Activated effector memory CD4-positive, alpha-beta T cell treated with anti-CD3 and anti-CD28 coated beads, Interleukin-2, amount 50 U/mL, for 16 hours (primary cell): Measurements from ENCODE around the gene PXT1.
"Not testable (repeated sequence)": the region's sequence is repeated elsewhere in the genome, so short reads cannot be mapped to it uniquely, and the experiment has no call there.

Source experiments
- DNase-seq: peaks from one replicate; pipeline ENCODE4 v3.0.0-alpha.2; 2020

Gene PXT1

DNA sequence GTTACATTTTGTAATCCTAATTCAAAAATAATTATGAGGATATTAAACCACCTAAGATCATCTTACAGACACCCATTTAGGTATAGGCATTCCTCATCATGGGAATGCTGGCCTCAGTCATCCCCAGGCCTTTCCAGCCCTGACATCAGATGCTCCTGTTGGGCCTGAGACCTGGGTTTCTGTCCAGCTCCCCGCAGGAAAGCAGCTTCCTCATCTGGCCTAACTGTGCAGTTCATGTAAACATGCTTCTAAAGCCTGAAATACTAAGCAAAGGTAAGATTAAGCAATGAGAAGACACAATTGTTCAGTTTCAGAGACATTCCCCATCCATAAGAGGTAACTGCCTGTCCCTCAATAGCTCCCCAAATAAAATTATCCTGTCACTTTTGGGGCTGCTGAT, 74.2 kb downstream of the PXT1 start:
- DNase-seq = no peak

DNA sequence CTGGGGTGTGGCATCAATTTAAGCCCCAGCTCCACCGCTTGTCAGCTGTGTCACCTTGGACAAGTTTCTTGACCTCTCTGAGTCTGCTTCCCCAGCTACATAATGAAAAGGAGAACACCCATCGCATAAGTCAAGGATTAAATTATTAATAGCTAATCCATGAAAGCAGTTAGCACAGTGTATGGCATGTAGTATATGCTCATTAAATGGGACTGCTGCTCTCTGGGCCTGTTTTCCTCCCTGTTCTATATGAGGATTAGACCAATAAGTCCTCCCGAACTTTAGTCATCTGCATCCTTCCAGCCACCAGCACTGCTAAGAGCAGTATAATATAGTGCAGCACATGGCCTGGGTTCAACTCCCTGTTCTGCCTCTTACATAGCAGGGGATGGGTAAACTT, 74.9 kb downstream of the PXT1 start:
- DNase-seq = no peak

DNA sequence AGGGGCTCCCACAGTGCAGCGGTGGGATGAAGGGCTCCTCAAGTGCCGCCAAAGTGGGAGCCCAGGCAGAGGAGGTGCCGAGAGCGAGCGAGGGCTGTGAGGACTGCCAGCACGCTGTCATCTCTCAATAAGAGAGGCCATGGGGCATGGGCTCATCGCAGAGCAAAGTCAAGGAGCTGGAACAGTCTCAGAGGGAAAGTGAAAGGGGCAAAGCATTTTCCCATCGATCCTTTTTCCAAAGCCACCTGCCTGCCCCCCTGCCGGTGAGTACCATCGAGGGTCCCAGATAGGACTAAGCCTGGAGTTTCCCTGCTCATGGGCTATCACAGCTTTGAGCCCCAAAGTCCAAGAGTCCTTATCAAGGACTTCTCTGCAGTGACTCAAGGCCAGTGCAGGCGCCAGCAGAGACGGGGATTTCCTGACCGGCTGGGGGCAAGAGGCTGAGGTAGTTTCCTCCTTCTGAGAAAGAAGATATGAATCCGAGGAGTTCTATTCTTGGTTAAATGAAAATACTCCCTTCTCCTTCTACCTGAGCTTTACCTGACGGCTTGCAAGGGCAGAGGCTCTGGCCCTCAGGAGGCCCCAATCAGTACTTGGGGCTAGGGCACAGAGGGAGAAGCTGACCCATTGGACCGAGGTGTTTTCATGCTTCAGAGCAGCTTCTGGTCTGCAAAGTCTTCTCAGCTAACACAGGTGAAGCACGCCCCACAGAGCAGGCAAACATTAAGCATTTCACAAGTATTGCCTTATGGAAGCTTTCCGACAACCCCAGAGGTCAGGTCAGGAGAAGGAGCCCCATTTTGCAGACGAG, 77.8 kb downstream of the PXT1 start:
- peak; percentile 71 for DNase-seq

DNA sequence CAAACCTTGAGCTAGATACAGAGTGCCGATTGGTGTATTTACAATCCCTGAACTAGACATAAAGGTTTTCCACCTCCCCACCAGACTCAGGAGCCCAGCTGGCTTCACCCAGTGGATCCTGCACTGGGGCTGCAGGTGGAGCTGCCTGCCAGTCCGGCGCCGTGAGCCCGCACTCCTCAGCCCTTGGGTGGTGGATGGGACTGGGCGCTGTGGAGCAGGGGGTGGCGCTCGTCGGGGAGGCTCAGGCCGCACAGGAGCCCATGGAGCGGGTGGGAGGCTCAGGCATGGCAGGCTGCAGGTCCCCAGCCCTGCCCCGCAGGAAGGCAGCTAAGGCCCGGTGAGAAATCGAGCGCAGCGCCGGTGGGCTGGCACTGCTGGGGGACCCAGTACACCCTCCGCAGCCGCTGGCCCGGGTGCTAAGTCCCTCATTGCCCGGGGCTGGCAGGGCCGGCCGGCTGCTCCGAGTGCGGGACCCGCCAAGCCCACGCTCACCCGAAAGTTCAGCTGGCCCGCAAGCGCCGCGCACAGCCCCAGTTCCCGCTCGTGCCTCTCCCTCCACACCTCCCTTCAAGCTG, 78.5 kb downstream of the PXT1 start:
- DNase-seq = not testable (repeated sequence)

DNA sequence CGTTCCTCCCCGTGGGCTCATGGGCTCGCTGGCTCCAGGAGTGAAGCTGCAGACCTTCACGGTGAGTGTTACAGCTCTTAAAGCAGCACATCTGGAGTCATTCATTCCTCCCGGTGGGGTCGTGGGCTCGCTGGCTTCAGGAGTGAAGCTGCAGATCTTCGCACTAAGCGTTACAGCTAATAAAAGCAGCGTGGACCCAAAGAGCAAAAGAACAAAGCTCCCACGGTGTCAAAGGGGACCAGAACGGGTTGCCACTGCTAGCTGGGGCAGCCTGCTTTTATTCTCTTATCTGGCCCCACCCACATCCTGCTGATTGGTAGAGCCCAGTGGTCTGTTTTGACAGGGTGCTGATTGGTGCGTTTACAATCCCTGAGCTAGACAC, 79.3 kb downstream of the PXT1 start:
- DNase-seq = not testable (repeated sequence)

- DNase-seq = no peak
Measured at GRCh38 chr6:36362551-36363370, 79.9 kb downstream of the PXT1 start.

DNA sequence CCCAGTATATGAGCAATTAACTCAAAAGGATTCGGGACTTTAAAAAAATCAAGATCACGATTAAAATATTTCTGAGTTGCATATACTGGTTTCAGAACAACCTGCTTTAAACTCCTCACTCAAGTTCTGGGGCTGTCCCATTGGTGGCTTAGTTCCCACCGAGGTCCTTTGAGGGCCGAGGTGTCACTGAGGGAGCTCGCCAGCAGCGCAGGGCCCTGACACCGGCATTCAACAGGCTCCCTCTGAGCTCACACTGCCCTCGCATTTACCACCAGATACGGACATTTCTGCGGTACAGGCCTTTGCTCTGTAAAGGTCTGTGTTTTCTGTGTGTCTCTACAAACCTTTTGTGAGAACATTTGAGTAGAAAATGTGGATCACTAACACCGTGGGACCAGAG, 81.6 kb downstream of the PXT1 start:
- no peak for DNase-seq

GRCh38 chr6:36360241-36361054, 82.2 kb downstream of the PXT1 start:
- peak; percentile 85 for DNase-seq

DNA sequence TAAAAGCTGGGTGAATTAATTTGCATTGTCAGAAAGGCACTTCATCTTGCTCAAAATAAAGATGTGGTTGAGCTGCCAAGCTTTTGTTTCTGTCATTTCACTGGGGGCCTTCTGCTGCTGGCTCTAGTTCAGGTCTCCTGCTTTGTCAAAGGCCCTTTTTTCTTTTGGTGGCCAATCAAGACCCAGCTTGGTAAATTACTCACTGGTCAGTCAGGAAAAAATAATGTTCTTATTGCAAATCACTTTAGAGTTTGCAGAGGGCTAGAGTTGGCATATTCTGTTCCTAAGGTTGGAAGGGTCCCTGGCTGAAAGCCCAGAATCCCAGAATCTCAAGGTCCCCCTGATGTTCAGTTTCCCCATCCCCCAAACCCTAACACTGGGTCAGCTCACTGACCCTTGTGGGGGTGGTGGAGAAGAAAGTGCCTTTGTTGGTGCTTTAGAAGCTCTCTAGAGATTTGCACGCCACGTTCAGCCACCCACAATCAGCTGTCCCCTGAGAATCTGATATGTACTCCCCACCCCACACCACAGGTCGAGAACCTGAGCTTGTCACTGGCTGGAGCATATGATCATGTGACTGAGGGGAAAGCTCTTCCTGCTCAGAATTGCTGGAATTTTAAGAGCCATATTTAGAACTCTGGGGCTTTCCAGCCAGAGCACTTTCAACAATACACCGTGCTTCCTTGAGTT, 84.3 kb downstream of the PXT1 start:
- no peak for DNase-seq

DNA sequence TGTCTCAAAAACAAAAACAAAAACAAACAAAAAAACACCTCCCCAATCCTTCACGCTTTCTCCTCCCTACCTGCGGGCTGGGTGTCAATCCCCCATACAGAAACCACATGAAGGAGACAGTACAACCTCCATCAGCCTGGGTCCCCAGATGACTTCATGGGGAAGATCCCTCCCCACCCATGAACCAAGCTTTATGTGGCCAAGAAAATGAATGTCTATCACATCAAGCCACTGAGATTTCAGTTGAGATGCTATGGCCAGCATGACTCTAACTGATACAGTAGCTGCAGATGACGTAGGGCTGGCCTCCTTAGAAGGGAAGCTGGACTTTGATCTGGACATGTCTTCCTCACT, 84.8 kb downstream of the PXT1 start:
- no peak for DNase-seq

- no peak for DNase-seq
Measured at GRCh38 chr6:36355819-36356218, 86.8 kb downstream of the PXT1 start.

- DNase-seq = no peak
Measured at GRCh38 chr6:36353411-36353915, 89.2 kb downstream of the PXT1 start.

DNA sequence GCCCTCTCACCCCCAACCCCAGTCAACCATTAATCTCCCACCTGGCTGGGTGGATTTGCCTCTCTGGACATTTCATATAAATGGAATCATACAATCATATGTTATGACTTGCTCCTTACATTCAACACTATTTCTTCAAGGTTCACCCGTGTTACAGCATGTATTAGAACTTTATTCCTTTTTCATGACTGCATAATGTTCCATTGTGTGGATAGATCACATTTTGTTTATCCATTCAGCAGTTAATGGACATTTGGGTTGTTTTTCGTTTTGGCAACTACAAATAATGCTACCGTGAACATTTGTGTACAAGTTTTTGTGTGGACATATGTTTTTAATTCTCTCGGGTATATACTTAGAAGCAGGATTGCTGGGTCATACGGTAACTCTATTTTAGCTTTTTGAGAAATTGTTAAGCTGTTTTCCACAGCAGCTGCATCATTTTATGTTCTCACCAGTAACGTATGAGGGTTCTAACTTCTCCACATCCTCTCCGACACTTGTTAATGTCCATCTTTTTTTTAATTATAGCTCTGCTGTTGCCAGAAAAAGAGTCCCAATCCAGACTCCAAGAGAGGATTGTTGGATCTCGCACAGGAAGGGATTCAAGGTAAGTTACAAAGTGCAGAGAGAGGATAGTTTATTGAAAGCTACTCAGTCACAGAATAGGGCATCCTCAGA, 90.0 kb downstream of the PXT1 start:
- no peak for DNase-seq

GRCh38 chr6:36350681-36351571, 91.7 kb downstream of the PXT1 start:
- no peak for DNase-seq

DNA sequence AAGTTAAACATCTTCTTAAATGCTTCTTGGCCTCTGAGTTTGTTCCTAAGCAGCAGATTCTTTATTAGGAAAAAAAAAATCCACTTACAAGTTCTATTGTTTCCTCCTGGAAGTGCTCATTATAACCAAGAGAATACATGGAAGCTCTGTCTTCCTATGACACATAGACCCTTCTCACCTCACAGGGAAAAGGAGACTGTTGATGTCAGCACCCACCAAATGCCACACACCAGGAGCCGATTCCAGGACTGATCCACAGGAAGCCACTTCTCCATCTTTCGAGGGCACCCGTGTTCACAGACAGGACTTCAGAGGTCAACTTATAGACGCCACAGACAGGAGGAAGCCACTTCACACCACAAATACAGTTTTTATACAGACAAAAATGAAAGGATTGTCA, 92.6 kb downstream of the PXT1 start:
- DNase-seq = no peak

DNA sequence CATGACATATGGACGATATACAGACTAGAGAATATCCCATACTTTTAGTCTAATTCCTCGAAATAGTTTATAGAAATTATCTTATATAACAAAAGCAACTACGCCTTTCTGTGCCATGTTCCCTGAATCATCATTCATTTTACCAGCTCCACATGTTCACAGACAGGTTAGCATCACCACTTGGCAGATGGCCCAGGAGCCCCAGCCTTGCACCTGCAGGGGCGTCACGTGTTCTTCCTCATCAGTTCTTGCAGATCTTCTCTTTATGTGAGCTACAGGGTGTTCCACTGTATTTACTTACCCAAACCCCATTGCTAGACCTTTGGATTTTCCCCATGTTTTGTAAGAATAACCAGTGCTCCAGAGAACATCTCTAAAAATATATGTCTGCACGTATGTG, 93.4 kb downstream of the PXT1 start:
- no peak for DNase-seq

DNA sequence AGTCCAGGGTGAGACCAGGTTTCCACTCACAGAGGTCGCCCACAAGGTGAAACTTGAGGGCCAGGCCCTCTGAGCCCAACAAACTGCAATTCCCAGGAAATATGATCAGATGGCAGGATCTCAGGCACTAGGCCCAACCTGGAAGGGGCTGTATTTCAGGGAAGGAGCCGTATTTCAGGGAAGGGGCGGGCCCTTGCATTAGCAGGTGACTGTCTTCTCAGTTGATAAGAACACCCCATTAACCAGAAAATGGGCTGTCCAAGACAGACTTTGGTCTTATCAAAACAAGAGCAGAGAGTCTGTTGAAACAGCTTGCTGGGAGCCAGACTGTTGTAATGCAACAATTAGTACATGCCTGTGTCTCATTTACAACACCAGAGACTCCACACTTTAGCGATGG, 95.0 kb downstream of the PXT1 start:
- no peak for DNase-seq

DNA sequence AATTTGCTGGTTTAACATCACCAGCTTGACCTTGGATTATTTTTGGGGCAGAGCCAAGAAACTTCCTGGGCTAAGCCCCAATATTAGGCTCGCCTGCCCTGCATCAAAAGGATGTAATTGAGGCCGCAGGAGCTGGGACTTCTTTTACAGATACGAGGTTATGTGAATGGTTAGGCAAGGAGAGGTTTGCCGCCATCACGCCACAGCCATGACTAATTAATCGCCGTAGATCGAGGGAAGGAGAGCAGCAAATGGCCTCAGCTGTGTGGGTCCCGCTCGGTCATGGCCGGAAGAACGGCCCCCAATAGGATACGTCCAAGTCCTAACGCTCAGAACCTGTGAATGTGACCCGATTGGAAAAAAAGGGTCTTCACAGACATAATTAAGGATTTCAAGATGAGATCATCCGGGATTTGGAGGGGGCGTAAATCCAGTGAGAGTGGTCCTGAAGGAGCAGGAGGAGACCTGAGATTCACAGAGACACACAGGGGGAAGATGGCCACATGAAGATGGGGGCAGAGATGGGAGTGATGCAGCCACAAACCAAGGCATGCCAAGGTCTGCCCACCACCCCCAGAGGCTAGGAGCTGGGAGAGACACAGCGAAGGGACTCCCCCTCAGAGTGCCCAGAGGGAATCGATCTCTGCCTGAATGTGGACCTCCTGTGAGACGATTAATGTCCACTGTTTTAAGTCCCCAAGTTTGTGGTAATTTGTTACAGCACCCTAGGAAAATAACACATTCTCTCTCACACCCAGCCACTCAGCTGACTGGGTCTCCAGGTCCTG, 96.0 kb downstream of the PXT1 start:
- no peak for DNase-seq

DNA sequence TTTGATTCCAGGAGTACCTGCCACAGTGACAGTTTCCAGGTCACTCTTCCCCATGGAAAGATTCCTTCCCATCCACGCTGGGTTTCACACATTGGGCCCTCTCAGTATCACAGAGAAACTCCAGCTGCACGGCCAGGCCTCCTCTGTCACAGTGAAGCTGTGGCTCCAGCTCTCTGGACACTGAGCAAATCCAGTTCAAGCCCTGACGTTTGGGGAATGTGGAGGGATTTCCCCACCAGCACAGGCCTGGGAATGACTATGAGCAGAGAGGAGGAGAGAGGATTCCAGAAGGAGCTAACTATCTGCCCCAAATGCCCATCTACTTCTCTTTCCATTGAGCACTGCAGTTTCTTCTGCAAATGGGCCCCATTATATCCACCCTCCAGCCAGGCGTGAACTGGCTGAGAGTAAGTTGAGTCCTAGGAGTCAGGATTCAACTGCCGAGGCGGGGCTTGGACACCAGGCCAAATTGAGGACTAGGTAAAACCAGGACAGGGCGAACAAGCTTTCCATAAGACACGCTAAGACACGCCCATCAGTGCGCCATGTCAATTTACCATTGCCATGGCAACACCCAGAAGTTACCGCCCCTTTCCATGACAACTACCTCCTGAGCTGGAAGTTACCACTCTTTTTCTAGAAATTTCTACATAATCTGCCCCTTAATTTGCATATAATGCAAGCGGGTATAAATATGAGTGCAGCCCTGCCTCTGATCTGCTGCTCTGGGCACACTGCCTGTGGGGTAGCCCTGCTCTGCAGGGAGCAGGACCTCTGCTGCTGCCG, 96.8 kb downstream of the PXT1 start:
- DNase-seq = no peak
